Measurements from ENCODE around the gene TFEB. TPM values are rescaled to one million over a fixed set of nuclear protein-coding genes. Genes with fewer than 3 reads are reported as not detected.

Gene TFEB
- total and polyA plus RNA-seq, 4 donors: 1.1 to 6.2 (median 3.8) TPM

DNA sequence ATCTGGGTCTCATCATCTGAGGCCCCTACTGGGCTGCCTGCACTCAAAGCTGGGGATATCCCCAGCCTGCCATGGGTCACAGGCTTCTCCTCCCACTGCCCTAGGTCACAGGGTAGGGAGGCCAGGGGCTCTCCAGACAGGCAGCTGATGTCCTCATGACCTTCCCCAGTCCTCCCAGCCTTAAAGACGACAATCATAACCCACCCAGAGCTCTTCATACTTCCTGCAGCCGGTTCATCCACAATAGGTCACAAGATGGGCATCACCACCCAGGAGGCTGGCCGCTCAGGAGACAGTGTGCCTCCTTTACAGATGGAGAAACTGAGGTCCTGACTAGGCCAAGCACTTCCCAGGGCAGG, 15.2 kb downstream of the TFEB start:
- Histone ChIP-seq H3K36me3 (ENCODE audit: control insufficient read depth in 4 of 4, insufficient read depth in 3 of 4, low read depth in 1 of 4, low read length in 3 of 4) (no peaks in the 10 kb centered on the region), H3K9me3 (ENCODE audit: control insufficient read depth in 4 of 4, low read length in 3 of 4) (no peaks in the 10 kb centered on the region), H3K4me3 (ENCODE audit: low read depth in 1 of 3, low read length in 3 of 3) (no peak overlapping the region), H3K9ac (ENCODE audit: low read depth in 1 of 2, low read length in 2 of 2) (no peak overlapping the region), H3K27me3 (ENCODE audit: control insufficient read depth in 4 of 4, insufficient read depth in 4 of 4, low read length in 3 of 4) (no peaks in the 10 kb centered on the region), H3K4me1 (ENCODE audit: control insufficient read depth in 4 of 4, insufficient read depth in 4 of 4, low read length in 3 of 4) (peaks cover 0 to 4% (median 0%) of the 10 kb centered on the region in 4 donors), H3K27ac (ENCODE audit: low read depth in 1 of 2, low read length in 2 of 2) (no peak overlapping the region)
- no peak for DNase-seq (ENCODE audit: low spot score)
- 84% methylated on average over 3 of the region's 3 CpGs for WGBS
- TF ChIP-seq HNF4A (conservative IDR thresholded peaks at IDR 0.05): no peak
- no peak for TF ChIP-seq MAX (IDR thresholded peaks at IDR 0.05)
- TF ChIP-seq ATF3 (IDR thresholded peaks at IDR 0.05): no peak
- TF ChIP-seq EGR1 (IDR thresholded peaks at IDR 0.05; ENCODE audit: low read depth in 2 of 2): no peak

- 90% methylated on average over 7 of the region's 7 CpGs for WGBS
- no peaks in the 10 kb centered on the region for H3K36me3 ChIP-seq (ENCODE audit: control insufficient read depth in 4 of 4, insufficient read depth in 3 of 4, low read depth in 1 of 4, low read length in 3 of 4)
Measured at GRCh38 chr6:41719436-41720261, 15.8 kb downstream of the TFEB start.

More at GRCh38 chr6:41719436-41720261, 15.8 kb downstream of the TFEB start:
- Histone ChIP-seq H3K9ac (ENCODE audit: low read depth in 1 of 2, low read length in 2 of 2) (no peak overlapping the region), H3K9me3 (ENCODE audit: control insufficient read depth in 4 of 4, low read length in 3 of 4) (no peaks in the 10 kb centered on the region), H3K4me3 (ENCODE audit: low read depth in 1 of 3, low read length in 3 of 3) (no peak overlapping the region), H3K27me3 (ENCODE audit: control insufficient read depth in 4 of 4, insufficient read depth in 4 of 4, low read length in 3 of 4) (no peaks in the 10 kb centered on the region), H3K27ac (ENCODE audit: low read depth in 1 of 2, low read length in 2 of 2) (no peak overlapping the region), H3K4me1 (ENCODE audit: control insufficient read depth in 4 of 4, insufficient read depth in 4 of 4, low read length in 3 of 4) (peaks cover 0 to 4% (median 0%) of the 10 kb centered on the region in 4 donors)
- DNase-seq (ENCODE audit: low spot score): no peak
- TF ChIP-seq ZBTB33 (IDR thresholded peaks at IDR 0.05) (no peak), ATF3 (IDR thresholded peaks at IDR 0.05) (no peak), EGR1 (IDR thresholded peaks at IDR 0.05; ENCODE audit: low read depth in 2 of 2) (no peak), RAD21 (IDR thresholded peaks at IDR 0.05) (no peak), FOXA1 (IDR thresholded peaks at IDR 0.05) (no peak), TAF1 (conservative IDR thresholded peaks at IDR 0.05) (no peak), CTCF (IDR thresholded peaks at IDR 0.05; ENCODE audit: low read depth, low read length, missing input control) (no peak), JUND (IDR thresholded peaks at IDR 0.05) (no peak), HNF4A (conservative IDR thresholded peaks at IDR 0.05) (no peak), MAX (IDR thresholded peaks at IDR 0.05) (no peak), NR2F2 (IDR thresholded peaks at IDR 0.05) (no peak), RXRA (IDR thresholded peaks at IDR 0.05) (no peak), FOXA2 (IDR thresholded peaks at IDR 0.05) (no peak), YY1 (IDR thresholded peaks at IDR 0.05) (no peak), GABPA (IDR thresholded peaks at IDR 0.05 in 1 of 2, conservative IDR thresholded peaks at IDR 0.05 in 1 of 2) (no peak), SP1 (IDR thresholded peaks at IDR 0.05) (no peak)
- TF ChIP-seq, protein P1, sequence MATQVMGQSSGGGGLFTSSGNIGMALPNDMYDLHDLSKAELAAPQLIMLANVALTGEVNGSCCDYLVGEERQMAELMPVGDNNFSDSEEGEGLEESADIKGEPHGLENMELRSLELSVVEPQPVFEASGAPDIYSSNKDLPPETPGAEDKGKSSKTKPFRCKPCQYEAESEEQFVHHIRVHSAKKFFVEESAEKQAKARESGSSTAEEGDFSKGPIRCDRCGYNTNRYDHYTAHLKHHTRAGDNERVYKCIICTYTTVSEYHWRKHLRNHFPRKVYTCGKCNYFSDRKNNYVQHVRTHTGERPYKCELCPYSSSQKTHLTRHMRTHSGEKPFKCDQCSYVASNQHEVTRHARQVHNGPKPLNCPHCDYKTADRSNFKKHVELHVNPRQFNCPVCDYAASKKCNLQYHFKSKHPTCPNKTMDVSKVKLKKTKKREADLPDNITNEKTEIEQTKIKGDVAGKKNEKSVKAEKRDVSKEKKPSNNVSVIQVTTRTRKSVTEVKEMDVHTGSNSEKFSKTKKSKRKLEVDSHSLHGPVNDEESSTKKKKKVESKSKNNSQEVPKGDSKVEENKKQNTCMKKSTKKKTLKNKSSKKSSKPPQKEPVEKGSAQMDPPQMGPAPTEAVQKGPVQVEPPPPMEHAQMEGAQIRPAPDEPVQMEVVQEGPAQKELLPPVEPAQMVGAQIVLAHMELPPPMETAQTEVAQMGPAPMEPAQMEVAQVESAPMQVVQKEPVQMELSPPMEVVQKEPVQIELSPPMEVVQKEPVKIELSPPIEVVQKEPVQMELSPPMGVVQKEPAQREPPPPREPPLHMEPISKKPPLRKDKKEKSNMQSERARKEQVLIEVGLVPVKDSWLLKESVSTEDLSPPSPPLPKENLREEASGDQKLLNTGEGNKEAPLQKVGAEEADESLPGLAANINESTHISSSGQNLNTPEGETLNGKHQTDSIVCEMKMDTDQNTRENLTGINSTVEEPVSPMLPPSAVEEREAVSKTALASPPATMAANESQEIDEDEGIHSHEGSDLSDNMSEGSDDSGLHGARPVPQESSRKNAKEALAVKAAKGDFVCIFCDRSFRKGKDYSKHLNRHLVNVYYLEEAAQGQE (IDR thresholded peaks at IDR 0.05): no peak

Measured in liver (tissue), 9 donors.